Left lung (tissue), 10 donors: ENCODE data around the gene PLCB3. TPM values are rescaled to one million over a fixed set of nuclear protein-coding genes. Genes with fewer than 3 reads are reported as not detected.

Source experiments
- ATAC-seq: fragments of 200-7000 bp; cut with Tn5 transposase; one replicate; pipeline ENCODE4 v1.9.1; 2020; ENCODE audit warnings: moderate library complexity
- DNase-seq, 4 donors: peaks; one replicate each; pipeline ENCODE4 v3.0.0-alpha.2; 2013 to 2020
- H3K27ac ChIP-seq, 2 donors: fragments of 200-600 bp; sonication (generic) in 1 of 2; one replicate each; pipeline versions ENCODE4 v1.5.0 to v1.8.0; 2020 to 2021
- H3K27me3 ChIP-seq, 2 donors: fragments of 200-600 bp; sonication (generic) in 1 of 2; one replicate each; pipeline versions ENCODE4 v1.5.0 to v1.8.0; 2020 to 2021
- H3K36me3 ChIP-seq, 2 donors: fragments of 200-600 bp; sonication (generic) in 1 of 2; one replicate each; pipeline versions ENCODE4 v1.5.0 to v1.8.0; 2020 to 2021
- H3K4me1 ChIP-seq, 2 donors: fragments of 200-600 bp; one replicate each; pipeline ENCODE4 v1.8.0; 2021
- H3K4me3 ChIP-seq, 2 donors: fragments of 200-600 bp; sonication (generic) in 1 of 2; one replicate each; pipeline versions ENCODE4 v1.5.0 to v1.8.0; 2020 to 2021; ENCODE audit warnings: mild to moderate bottlenecking in 1 of 2
- H3K9me3 ChIP-seq, 2 donors: fragments of 200-600 bp; sonication (generic) in 1 of 2; one replicate each; pipeline versions ENCODE4 v1.5.0 to v1.8.0; 2020 to 2021
- CTCF ChIP-seq, 2 donors: fragments of 200-600 bp; sonication (generic) in 1 of 2; IDR thresholded peaks; one replicate each; pipeline versions ENCODE4 v1.5.0 to v1.8.0; 2021; ENCODE audit warnings: antibody characterized with exemption in 2 of 2
- intact Hi-C, 2 donors: fragments of 100-400 bp; cut with DNase I; formaldehyde crosslinking; loops; one replicate each; pipeline versions ENCODE4 v1.11.2 to v1.14.2; 2022
- polyA plus RNA-seq, 6 donors: library from polyadenylated mRNA; unstranded; fragments of 120-200 nt; gene quantifications; one replicate each; pipeline ENCODE4 v1.2.1, GENCODE V29; 2013; ENCODE audit not compliant: insufficient read length in 6 of 6
- total RNA-seq, 2 donors: library from RNA; stranded (reverse); fragmentation: NEBNext Ultra II Directional; extraction: Animal tissue kit (Norgen Biotek cat#: 25700); gene quantifications; one replicate each; pipeline ENCODE4 v1.2.1, GENCODE V29; 2021
- donor health status: DM: no; HTN: yes; CAD: no.
- donor health status: DM: no; HTN: no; CAD: no.

PLCB3 gene
- total and polyA plus RNA-seq, 8 donors, result 18.9 to 42.7 (median 21.9) TPM

GRCh38 chr11:64276653-64277431, 25.5 kb downstream of the PLCB3 start:
- intact Hi-C loops, result no loop called here
- no peak for TF ChIP-seq CTCF (IDR thresholded peaks at IDR 0.05)
- H3K27ac ChIP-seq, result no peak overlapping the region
- no peaks in the 10 kb centered on the region for H3K27me3 ChIP-seq
- peaks cover 0 to 48% of the 10 kb centered on the region in 2 donors for H3K36me3 ChIP-seq
- no peak overlapping the region for H3K4me3 ChIP-seq
- DNase-seq (no peak), ATAC-seq (peak; percentile 50)
- peaks cover 3 to 14% of the 10 kb centered on the region in 2 donors for H3K4me1 ChIP-seq
- H3K9me3 ChIP-seq, result no peaks in the 10 kb centered on the region

- Histone ChIP-seq H3K9me3 (no peaks in the 10 kb centered on the region), H3K27ac (no peak overlapping the region), H3K4me3 (no peak overlapping the region), H3K4me1 (peaks cover 7 to 10% of the 10 kb centered on the region in 2 donors), H3K36me3 (peaks cover 0 to 56% of the 10 kb centered on the region in 2 donors), H3K27me3 (no peaks in the 10 kb centered on the region)
- TF ChIP-seq CTCF (IDR thresholded peaks at IDR 0.05), result no peak
- DNase-seq, result no peak
- intact Hi-C loops, result no loop called here
- no peak for ATAC-seq
Measured at GRCh38 chr11:64278576-64279190, 27.4 kb downstream of the PLCB3 start.

GRCh38 chr11:64281957-64282770, 30.8 kb downstream of the PLCB3 start:
- no peak for TF ChIP-seq CTCF (IDR thresholded peaks at IDR 0.05)
- intact Hi-C loops, result no loop called here
- H3K27me3 ChIP-seq, result no peaks in the 10 kb centered on the region
- no peaks in the 10 kb centered on the region for H3K9me3 ChIP-seq
- peaks cover 18 to 29% of the 10 kb centered on the region in 2 donors for H3K4me1 ChIP-seq
- H3K27ac ChIP-seq, result no peak overlapping the region
- no peak overlapping the region for H3K4me3 ChIP-seq
- DNase-seq, result no peak
- H3K36me3 ChIP-seq, result peaks cover 0 to 34% of the 10 kb centered on the region in 2 donors
- no peak for ATAC-seq

GRCh38 chr11:64283092-64283491, 31.8 kb downstream of the PLCB3 start:
- peak overlapping the region in 1 of 2 donors; percentile 95 for H3K4me3 ChIP-seq
- TF ChIP-seq CTCF (IDR thresholded peaks at IDR 0.05), result no peak
- no peaks in the 10 kb centered on the region for H3K9me3 ChIP-seq
- intact Hi-C loops, result no loop called here
- no peak for ATAC-seq
- peaks cover 18 to 29% of the 10 kb centered on the region in 2 donors for H3K4me1 ChIP-seq
- no peak overlapping the region for H3K27ac ChIP-seq
- DNase-seq, result no peak
- H3K36me3 ChIP-seq, result peaks cover 0 to 28% of the 10 kb centered on the region in 2 donors
- no peaks in the 10 kb centered on the region for H3K27me3 ChIP-seq
